ENCODE results near the gene FNDC10. TPM values are rescaled to one million over a fixed set of nuclear protein-coding genes. Genes with fewer than 3 reads are reported as not detected.

Gene FNDC10
- total RNA-seq, 4 donors from 2014 or later = 1.9 to 2.6 (median 2.2) TPM; not detected in 1

- DNase-seq (ENCODE audit: low spot score) (no peak), ATAC-seq (ENCODE audit: low FRiP score) (no peak)
- no peak for TF ChIP-seq CTCF (IDR thresholded peaks at IDR 0.05)
These were observed 3.1 kb upstream of the FNDC10 start for GRCh38 chr1:1602968-1603506.

GRCh38 chr1:1602304-1602967 is 2.5 kb upstream of the FNDC10 start:
- DNase-seq (ENCODE audit: low spot score) (no peak), ATAC-seq (ENCODE audit: low FRiP score) (no peak)
- TF ChIP-seq CTCF (IDR thresholded peaks at IDR 0.05) = no peak

- ATAC-seq (ENCODE audit: low FRiP score) (no peak), DNase-seq (ENCODE audit: low spot score) (no peak)
- no peak for TF ChIP-seq CTCF (IDR thresholded peaks at IDR 0.05)
These were observed 1.8 kb upstream of the FNDC10 start for GRCh38 chr1:1601564-1602303.

GRCh38 chr1:1600861-1601563 is 1.1 kb upstream of the FNDC10 start:
- no peak for TF ChIP-seq CTCF (IDR thresholded peaks at IDR 0.05)
- DNase-seq (ENCODE audit: low spot score) (no peak), ATAC-seq (ENCODE audit: low FRiP score) (no peak)

GRCh38 chr1:1599030-1599934 is 653 bp downstream of the FNDC10 start:
- DNase-seq (ENCODE audit: low spot score) = no peak
- ATAC-seq (ENCODE audit: low FRiP score) = no peak
- TF ChIP-seq CTCF (IDR thresholded peaks at IDR 0.05) = no peak

- no peak for TF ChIP-seq CTCF (IDR thresholded peaks at IDR 0.05)
- DNase-seq (ENCODE audit: low spot score) (no peak), ATAC-seq (ENCODE audit: low FRiP score) (no peak)
These were observed 1.3 kb downstream of the FNDC10 start for GRCh38 chr1:1598720-1599029.
